NCI-H1105 treated with DMSO at 0.1 percent for 48 hours (cell line): ENCODE data around the gene ZNF536.
A peak's percentile ranks its signal among the peaks of the same experiment; 100 is the strongest.

Source experiments
- DNase-seq: peaks from one replicate; lab custom pipeline; 2025; lab: John Stamatoyannopoulos, UW

The ZNF536 gene

DNA sequence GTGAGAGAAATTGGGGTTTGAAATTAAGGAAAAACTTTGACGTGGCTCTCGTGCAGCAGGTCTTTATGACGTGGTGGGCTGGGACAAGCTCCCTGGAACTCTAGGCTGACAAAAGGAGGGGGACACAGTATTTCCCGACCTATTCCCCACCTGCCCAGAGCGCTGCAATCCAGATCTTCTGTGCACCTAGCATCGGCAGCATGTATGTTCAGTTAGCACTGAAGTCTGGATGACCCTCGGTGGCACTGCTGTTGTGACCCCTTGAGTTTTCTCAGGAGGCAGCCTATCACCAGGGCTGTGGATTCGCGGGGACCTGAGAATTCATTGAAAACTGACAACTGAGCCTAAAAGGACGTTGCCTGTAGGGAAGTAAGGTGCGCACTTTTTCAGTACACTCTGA lies 9.1 kb upstream of the ZNF536 start:
- DNase-seq, result no peak

DNA sequence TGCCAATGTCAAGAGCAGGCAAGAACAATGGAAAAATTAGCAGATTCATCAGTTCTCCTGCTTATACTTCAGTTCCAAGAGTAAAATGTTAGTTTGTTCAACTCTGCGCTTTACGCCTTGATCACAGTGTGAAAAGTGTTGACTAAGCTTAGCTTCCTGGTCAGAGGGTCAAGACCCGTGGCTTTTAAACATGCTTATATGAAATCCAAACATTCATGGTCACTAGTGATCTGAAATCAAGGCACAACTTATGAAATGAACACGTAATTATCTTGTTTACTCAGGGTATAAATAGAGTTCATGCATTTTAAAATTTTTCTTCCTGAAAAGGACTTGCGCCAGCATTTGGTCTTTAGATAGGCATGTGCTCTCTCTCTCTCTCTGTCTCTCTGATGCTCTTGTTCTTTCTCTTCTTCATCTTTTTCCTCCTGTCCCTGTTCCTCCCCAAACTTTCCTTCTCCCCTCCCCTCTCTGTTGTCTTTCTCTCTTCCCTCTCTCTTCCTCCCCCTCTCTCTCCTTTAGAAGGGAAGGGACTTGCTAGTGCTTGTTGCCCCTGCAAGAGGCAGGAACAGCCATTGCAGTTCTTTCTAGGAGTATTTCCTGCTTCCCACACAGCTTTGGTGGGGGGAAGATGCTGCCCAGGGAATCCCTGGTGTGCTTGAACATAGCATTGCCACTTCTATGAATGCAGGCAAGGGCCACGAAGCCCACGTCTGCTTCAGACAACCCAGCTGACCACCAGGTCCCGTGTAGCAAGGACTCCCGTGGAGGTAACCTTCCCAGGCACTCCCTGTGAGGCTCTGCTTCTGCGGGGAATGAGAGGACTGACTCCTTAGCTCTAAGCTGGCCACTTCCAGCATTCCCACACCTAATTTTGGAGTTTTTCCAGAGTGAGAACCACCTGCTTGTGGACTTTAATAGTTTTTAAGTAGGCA lies 7.1 kb upstream of the ZNF536 start:
- DNase-seq, result peak; percentile 6

DNA sequence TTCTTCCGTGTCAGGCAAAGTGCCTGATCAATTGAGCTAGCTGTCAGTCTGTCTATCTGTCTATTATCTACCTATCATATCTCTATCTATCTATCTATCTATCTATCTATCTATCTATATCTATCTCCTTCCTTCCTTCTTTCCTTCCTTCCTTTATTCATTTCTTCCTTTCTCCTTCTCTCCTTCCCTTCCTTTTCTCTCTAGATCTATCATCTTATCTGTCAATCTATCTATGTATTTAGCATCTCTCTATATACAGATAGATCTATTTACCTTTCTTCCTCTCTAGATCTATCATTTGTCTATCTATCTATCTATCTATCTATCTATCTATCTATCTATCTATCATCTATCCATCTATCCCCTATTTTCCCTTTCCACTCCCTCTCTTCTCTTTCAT lies 5.9 kb upstream of the ZNF536 start:
- DNase-seq, result no peak

DNA sequence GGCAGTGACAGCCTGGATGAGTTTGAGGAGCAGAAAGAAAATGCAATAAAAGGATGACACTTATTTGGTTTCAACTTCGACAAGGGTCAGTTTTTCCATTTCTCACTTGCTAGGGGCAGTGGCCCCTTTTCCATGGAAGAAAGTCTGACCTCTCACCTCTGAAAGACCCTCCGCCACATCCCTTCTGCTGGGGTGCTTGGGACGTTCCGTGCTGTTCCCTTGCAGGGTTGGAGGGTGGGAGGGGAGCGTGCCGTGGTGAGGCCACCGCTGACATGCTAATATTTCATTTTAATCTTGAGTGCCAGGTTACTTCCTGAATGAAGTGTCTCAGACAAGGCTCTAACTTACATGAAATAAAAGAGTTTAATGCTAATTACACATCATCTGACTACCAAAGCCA lies 5.2 kb upstream of the ZNF536 start:
- DNase-seq, result no peak

DNA sequence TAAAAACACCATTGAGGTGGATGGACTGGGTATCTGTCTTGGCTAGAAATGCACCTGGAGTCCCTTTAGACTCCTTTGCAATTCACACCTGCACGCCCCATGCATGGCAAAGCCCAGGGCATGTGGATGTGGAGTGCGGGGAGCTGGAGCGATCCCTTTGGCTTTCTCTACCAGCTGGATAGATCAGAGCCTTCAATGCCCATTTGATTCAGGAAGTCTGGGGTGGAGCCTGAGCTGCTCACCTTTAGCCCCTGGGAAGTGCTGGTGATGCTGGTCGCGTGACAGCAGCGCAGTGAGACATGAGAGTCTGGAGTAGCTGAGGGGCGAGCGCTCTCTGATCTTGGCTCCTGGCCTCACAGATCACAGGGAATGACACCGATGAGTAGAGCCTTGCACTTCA lies 4.8 kb upstream of the ZNF536 start:
- DNase-seq, result no peak

DNA sequence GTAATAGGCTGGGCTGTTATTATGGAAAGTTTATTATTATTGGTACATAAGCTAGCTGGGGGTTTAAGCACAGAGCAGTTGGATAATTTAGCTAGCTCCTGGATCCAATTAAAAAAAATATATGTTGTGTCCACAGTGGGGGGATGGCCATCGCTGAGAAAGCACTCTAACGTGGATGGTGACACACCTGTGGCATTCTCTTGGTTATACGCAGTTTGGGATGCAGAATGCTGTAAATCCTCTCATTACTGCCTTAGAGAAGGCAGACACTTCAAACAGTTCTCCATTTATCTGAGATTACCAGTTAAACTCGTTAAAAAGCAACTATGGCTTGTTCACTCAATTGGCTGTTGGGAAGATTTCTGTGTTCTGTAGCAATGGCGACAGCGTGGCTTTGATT lies 2.4 kb upstream of the ZNF536 start:
- DNase-seq, result peak; percentile 61

DNA sequence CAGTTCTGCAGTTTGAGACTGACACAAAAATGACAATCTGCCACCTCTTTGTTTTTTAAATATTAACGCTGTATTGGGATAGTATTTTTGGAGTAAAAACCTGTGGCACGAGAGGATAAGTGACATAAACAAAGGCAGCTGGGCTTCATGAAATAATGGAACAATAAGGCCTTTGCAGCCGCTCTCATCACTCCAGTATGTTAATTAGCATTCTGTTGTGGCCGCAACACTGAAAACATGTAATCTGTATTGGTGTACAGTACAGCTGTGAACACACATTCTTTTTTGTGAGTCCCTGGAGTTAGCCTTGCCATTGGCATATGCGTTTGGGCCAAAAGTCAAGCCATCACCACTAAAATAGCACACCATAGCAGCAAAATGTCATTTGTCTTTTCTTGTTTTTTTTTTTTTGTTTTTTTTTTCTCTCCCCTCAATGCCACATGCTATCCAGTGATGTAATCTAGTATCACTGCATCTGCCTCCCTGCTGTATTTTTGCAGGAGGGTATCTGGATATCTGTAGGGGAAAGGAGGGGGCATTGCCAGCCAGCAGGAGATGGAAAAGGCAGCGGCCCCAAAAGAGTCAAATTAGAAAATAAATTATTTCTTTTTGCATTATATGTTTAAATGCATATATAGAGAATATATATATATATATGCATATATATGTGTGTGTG lies 885 bp upstream of the ZNF536 start:
- DNase-seq, result peak; percentile 87

DNA sequence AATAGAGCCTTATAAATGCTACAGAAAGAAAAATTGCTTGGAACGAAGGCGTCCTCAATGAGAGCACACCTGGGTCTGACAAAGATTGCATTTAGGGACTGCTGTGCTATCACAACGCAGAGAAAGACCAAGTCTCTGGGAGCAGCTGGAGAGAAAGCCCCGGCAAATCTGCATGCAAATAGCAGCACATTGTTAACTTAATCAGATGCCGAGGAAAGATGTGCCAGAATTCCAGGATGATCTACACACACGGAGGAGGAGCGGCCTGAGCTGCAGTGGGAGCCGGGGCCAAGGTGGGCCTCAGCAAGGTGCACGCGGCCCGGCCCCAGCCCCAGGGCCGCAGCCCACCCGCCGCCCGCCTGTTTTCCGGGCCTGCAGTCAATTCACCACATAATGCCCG lies 1.4 kb downstream of the ZNF536 start:
- no peak for DNase-seq

DNA sequence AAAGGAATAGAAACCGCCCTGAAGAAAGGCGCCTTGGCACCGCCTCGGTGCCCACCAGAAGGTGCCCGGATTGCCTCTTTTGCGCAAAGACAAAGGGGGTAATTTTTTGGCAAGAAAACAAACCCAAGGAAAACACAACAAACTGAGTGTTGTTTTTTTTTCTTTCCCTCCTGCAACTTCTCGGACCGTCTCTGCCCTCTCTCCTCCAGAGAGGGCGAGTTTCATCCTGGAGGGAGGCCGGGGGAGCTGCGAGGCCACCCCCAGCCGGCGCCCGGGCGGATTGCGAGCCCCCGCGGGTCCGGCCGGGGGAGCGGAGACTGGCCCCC lies 2.3 kb downstream of the ZNF536 start:
- DNase-seq, result peak; percentile 65

DNA sequence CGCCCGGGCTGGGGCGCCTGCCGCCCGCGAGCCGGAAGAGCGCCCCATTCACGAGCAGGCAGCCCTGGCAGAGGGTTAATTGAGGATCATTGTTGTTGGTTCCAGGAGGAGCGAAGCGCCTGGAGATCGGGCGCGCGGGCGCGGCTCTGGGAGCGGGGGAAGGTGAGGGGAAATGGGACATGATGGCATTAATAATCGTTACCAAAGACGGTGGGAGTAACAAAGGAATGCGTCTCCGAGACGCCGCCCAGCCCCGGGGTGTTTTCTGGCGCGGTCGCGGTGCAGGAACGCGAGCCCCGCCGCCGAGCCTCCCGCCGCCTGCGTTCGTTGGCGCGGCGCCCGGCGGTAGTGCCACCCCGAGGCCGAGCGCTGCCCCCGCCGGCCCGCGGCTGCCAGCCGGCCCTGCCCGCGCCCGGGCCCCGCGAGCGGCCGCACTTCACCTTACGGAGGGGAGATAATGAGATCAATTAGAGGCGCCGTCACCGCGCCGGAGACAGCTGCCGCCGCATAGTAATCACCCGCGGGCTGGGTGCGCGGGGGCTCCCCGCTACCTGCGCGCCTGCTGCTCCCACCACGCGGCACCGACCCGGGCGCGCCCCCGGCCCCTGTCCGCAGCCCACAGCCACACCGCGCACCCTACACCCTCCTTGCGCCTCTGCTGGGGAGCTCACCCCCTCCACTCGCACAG lies 2.8 kb downstream of the ZNF536 start:
- peak; percentile 87 for DNase-seq

DNA sequence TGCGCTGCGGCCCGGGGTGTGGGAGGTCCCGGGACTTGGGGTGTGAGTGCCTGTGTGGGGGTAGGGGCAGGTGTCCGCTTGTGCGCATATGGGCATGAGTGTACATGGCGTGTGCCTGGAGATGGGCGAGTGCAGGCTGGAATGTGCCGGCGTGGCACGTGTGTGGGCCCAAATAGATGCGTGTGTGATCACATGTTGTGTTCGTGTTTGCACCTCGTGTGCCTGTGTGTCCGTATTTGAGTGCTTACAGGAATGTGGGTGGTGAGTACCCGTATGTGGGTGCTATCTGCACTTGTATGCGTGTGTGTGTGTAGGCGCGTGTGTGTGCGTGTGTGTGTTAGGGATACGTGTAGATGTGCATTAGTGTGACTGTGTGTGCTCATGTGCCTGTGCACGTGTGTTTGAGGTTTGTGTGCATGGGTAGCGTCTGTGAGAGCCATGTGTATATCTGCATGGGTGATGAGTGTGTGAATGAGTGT lies 3.4 kb downstream of the ZNF536 start:
- DNase-seq, result no peak

DNA sequence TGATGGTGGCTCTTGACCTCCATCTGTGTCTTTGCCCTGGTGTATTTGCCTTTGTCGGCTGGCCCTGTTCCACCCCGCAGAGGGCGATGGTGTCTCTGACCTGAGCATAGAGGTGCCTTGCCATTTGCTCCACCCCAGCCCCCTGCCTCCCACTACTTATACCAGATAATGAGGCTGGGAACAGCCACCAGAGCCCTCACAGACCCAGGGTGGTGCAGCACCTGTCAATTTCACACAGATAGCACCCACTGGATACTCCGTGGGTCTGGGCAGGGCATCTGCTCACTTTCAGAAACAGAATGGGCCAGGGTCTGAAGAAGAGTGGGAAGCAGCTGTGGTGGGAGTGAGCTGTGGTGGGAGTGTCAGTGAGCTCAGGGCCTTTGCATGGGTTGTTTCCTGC lies 4.1 kb downstream of the ZNF536 start:
- no peak for DNase-seq

DNA sequence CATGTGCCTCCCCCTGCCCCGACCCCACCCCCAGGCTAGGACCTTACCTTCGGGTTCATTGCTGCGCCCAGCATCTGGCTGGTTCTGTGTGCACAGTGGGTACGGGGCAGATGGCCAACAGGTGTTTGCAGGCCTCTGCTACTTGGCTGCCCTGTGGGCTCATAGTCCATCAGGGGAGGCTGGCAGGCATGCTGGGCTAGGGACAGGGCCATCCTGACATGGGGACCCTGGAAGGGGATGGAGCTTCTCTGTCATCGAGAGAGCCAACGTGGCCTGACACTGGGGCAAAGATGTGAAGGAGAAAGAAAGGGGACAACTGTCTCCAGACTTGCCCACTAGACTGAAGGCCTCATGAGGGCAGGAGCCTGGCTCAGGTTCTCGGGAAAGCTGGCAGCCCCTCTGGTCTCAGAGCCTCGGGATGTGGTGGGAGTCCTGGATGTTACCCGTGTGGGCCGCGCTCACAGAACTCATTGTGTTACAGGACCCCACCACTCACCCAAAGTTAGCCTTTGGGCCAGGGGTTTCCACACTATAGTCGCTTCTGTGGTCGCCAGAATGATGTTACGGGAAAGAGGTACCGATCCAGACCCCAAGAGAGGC lies 4.7 kb downstream of the ZNF536 start:
- no peak for DNase-seq

DNA sequence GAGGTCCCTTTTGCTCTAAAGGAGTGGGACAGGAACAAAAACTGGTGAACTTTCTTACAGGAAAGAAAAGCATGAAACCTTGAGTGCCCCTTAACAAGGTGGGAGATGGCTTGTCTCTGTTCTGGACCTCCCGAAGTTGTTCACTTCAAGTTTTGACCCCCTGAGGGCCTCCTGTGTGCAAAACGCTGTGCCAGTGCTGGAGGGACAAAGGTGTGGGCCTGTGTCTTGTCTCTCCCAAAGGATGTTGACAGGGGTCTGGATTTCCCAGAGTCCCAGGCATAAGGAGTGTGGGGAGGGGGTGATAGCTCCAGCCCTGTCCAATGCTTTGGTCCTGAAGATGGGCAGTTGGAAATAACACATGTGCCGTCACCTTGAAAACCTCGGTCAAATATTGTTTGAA lies 6.5 kb downstream of the ZNF536 start:
- DNase-seq, result no peak

DNA sequence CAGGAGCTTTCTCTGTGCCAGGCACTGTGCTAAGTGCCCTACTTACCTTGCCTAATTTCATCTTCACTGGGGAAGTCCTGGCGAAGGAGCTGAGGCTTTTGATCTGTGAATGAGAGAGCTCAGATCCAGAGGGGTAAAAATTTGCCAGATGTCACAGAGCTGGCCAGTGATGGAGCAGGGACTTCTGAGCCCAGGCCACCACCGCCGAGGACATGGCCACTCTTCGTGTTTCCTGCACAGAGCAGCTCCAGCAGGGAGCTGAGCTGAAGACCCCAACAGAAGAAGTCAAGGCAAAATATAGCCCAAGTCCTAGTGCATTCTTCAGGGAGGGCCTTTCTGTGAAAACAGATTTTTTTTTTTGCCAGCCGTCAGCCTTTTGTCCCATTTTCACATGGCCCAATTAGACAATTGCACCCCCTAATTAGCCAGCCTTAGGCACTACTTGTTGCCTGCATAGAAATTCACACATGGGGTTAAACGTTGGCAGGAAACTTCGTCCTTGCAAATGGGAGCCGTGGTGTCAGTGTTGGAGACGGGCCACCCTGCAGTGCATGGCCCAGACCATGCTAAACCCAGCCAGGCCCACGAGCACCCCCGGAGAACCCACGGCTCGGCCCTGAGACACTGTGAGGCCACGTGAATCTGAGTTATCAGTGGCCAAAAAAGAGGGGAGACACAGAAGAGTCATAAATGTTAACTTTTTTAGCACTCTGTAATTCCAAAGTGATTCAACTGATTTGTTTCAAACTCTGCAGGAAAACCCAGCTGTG lies 7.8 kb downstream of the ZNF536 start:
- DNase-seq, result no peak

DNA sequence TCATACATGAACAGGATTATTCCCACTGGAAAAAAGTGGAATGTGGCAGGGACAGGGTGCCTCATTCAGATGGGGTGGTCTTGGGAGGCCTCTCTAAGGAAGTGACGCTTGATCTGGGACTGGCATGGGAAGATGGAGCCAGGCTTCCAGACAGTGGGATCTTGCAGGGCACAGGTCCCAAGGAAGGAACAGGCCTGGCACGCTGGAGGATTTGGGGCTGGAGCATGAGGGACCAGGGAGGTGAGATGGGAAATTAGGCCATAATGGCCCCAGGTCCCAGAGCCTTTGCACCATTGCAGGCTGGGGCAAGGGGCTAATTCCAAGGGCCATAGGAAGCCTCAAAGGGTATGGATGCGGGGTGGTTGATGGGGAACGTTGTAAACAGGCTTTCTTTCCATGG lies 9.2 kb downstream of the ZNF536 start:
- no peak for DNase-seq

DNA sequence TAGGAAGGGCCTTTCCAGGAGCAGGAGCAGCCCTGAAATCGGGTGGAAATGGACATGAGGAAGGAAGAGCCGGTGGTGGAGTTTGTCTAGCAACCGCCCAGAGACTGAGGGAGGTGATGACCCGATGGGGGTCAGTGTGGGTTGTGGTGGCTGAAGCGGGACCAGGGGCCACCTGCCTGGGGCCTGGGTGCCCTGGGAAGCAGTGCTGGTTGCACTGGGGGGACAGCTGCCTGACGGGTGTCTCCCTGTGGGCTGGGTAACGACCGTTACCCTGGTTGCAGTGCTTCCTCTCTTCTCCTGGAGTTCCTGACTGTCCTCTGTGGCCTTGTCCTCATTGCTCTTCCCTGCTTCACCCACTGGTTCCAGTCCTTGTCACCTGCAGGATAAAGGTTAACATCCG lies 13.0 kb downstream of the ZNF536 start:
- DNase-seq, result no peak

DNA sequence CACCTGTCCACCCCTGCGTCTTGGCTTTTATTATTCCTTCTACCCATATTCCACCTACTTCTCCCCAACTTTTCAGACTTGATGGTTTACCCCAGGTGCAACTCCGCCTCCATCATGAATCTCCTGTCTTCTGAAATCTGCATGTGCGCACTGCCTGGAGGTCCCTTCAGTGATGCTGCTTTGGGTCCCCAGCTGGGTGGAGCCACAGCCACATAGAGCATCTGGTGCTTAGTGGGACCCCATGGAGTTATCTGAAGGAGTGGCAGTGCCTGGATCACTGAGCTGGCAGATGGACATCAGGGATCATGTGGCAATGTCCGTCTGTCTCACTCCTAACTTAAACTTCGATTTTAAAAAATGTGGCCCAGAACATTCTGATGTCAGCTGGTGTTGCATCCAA lies 13.5 kb downstream of the ZNF536 start:
- no peak for DNase-seq

DNA sequence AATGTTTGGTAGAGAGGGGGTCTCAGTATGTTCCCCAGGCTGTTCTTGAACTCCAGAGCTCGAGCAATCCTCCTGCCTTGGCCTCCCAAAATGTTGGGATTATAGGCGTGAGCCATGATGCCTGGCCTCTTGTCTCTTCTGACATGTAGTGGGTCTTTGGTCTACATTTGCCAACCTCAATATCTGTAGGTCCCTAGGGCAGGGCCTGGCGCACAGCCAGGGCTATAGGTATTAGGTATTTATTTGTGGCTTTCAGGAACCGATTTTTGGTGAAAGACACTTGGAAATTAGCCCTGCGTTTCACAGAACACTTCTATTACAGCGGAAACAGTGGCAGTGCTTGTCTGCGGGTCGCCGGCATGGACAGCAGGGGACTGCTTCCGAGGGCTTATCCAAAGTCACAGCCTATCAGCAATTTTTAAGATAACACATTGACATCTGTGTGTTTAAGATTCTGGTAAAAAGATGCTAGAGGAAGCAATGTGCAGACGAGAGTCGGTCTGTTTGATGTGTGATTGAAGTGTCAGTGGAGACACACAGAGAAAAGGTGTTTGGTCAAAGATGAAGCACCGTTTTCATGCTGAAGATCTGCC lies 14.5 kb downstream of the ZNF536 start:
- no peak for DNase-seq

DNA sequence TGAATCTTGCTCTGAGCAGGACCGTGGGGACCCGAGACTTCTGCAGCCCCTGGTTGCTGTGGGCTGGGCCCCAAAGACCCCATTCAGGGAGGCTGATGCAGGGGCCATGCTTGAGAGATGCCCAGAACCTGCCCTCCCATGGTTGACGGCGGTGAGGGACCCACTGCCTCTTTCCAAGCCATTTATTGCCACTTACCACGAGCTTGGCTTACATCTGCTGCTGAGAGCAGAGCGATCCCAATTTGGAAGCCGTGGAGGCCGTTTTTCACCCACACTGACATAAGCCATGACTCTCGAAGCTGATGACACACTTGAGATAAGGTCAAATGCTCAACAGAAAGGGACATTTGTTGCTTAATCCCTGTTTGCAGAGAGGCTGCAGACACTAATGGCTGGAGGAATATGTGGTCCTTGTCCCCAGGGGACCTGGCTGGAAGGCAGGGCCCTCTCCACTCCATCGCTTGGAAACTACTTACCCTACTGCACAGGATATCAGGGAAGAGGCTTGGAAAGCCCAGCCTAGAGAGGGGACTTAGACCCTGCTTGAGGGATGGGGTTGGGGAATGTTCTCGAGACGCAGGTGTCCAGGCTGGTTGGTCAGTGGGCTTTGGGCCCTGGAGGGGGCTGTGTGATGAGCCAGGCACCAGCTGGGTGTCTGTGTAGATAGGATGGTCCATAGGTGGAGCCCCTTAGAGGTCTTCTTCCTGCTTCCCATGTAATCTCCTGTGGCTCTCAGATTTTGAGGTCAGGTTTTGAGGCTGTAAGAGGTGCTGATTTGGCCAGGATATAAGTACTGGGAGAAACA lies 15.3 kb downstream of the ZNF536 start:
- DNase-seq, result no peak

DNA sequence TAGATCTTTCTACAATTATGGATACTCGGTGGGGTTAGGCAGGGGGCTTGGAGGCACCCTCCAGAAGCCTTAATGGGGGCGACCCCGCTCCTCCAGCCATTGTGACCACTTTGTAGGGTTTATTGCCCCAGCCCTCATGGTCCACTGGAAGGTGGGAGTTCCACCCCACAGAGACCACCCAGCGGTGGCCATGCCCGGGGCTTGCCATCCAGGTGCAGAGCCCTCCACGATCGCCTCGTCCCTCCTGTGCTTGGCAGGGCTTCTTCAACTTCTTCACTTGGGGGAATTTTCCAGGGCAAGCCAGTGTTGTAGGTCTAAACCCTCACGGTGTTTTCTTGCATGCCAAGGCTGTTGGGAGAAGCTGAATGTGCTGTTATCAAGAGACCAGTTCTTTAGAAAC lies 16.1 kb downstream of the ZNF536 start:
- no peak for DNase-seq
